Stimulated activated CD4-positive, alpha-beta T cell treated with anti-CD3 and anti-CD28 coated beads, TNF-alpha, amount 100 ng/mL, for 24 hours (primary cell): ENCODE measurements around the gene TNNT2.

Source experiments
- DNase-seq, 3 experiments: peaks; one replicate each; pipeline ENCODE4 v3.0.0-alpha.2; 2020; ENCODE audit warnings: low read depth in 3 of 3

Gene TNNT2

DNA sequence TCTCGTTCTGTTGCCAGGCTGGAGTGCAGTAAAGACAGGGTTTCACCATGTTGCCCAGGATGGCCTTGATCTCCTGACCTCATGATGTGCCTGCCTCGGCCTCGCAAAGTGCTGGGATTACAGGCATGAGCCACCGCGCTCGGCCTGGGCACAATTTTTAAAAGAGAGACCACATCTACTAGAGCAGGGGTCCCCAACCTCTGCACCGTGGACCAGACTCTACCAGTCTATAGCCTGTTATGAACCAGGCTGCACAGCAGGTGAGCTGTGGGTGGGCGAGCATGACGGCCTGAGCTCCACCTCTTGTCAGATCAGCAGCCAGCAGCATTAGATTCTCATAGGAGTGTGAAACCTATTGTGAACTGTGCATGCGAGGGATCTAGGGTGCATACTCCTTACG, 20.8 kb downstream of the TNNT2 start:
- no peak for DNase-seq

DNA sequence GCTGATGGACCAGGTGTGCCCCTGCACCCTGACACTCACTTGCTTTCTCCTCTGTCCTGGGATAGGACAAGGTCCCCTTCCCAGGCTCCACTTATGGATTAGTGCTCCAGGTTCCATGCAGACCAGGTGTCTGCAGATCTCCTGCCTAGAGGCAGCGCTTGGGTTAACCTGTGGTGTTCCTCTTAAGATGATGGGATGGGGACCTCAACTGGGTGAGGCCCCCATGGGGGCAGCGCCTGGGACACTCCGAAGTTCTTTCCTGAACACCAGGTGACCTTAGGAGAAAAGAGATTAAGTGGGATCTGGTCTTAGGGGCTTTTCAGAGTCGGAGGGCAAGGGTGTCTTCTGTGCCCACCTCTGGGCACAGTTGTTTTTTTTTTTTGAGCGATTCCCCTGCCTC, 21.2 kb downstream of the TNNT2 start:
- no peak for DNase-seq

DNA sequence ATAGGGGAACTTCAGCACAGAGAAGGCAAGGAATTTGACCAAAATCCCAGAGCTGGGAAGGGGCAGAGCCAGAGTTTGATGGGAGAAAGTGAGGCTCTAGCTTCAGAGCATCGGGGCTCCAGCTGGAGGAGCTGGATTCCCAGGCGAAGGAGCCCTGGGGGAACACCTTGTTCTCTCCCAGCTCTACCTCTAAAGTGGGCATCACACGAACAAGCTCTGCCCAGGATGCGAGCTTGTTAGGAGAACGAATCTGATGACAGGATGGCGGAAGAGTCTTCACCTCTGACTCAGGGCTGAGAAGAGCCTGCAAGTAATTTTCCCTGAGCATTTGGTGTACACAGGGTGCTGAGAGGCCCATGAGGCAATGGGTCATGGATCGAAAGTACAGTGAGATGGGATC, 22.0 kb downstream of the TNNT2 start:
- DNase-seq = no peak

DNA sequence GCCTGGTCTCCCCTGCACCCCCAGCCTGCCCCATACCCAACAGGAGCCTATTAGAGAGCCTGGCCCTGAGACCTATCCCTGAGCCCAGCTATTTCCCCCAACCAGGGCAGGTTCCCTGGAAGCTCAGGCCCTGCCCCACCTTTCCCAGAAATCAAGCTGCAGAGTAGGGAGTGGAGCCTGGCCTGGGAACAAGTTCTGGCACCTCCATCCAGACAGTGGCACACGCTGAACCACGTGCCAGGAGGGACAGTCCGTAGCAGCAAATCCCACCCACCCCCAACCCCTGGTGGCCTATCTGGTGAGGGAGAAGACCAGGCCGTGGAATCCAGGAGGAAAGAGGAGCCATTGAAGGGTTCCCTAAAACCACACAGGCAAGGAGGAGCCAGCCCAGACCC, 22.6 kb downstream of the TNNT2 start:
- DNase-seq = no peak

DNA sequence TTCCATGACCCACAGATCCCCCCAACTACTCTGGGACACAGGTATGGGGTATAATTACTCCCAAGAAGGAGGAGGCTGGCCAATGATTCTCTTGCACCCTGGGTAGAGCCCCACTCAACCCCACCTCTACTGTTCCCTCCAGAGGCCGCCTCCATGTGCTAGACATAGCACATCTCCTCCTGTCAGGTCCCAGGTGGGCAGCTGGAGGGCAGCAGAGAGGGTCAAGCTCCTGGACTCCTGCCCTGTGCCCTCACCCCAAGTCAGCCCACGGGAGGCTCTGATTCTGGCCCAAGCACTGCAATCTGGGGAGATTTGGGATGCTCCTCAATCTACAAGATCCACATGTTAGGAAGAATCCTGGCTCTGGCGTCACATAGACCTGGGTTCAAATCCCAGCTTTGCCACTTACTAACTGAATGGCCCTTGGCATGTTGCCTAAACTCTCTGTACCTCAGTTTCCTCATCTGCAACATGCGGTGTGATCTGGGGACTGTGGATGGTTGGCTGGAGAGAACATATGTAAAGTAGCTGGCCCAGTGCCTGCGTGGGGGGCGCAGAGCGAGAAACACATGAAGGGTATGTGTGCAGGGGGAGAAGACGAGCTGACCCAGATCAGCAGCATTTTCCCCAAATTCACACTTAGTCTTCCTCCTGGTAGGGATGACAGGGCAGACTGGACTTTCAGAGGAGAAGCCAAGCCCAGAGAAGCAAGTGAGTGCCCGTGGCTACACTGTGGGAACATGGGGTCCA, 23.2 kb downstream of the TNNT2 start:
- no peak for DNase-seq

DNA sequence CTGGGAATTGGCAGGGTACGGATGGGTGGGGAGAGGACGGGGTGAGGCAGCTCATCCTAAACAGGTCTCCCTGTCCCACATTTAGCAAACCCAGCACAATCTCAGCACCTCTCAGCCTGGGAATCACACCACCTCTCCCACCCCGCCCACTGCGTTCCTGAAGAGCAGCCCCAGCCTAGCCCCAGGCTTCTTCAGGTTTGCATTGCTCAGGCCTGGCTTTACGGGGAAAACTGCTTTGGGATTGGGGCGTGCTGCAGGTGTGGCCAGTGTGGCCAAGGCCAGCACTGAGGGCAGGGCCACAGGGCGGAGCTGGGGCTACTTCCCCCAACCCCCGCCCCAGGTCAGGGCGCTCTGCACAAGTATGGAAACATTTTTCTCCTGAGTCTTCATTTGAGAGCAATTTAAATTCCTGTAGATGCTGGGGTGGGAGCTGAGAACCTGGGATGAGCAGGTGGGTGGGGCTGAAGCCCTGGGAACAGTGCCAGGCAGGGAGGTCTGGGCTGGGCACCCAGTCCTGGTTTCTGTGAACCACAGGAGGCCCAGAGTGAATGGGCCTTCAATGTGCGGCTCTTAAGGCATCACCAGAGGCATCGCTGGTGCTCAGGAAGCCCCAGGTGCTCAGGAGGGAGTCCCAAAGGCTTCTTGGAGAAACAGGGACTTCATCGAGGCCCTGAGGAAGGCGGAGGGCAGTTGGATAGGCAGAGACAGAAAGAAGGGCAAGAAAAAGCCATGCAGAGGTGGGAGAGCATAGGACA, 24.1 kb downstream of the TNNT2 start:
- no peak for DNase-seq

DNA sequence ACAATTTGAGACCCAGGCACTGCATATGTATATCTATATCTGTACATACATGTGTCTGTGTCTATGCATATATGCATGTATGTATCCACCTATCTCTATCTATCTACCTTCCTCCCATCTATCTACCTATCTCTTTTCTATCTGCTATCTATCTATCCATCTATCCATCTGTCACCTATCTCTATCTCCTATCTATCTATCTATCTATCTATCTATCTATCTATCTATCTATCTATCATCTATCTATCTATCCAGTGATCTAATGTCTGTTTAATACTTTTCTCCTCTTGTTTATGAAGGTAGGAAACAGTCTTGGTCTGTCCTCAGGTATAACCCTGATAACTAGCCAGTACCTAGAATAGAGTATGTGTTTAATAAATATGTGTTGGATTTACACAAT, 25.9 kb downstream of the TNNT2 start:
- no peak for DNase-seq

DNA sequence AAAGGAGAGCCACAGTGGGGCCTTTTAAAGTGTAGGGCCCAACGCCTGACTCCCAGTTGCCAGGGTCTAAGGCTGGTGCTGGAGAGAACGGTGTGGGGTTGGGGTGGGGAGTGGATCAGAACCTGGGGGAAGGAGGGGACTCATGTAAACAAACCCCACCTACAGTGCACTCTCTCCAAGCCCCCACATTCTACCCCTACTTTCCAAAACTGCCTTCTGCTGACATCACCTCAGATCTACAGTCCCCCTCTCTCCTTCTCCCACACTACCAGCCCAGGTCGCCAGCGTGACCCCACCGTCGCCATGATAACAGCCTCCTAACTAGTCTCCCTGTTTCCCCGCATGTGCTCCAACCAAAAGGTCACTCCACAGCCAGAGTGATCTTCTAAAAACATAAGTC, 26.6 kb downstream of the TNNT2 start:
- DNase-seq = no peak

DNA sequence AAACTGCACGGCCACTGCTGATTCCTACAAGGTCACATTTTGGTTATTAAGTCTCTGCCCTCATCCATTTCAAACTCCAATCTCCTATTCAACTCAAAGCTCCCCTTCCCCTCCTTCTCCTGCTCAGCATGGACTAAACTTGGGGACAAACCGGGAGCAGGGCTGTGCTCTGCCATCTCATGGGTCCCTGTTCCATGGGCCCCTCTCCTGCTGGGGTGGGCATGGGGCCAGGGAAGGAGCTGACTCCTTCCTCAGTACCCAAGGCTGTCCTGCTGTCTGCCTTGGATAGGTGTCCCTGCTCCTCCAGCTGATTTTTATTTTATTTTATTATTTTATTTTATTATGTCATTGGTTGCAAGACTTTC, 27.1 kb downstream of the TNNT2 start:
- no peak for DNase-seq

DNA sequence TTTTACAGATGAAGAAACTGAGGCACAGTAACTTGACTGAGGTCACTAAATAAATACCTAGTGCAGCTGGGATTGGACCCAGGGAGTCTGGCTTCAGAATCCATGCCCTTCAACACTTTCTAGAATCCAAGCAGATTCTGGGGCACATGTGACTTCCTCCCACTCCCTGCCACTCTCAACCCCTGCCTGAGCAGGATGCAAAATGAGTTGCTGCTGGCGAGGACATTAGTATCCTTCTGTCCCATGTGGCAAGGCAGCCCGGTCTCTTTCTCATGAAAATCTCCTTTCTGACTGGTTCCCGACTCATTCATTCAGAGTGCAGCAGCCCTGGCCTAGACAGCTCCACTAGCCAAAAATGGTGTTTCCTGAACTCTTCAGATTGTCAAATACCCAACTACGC, 28.4 kb downstream of the TNNT2 start:
- DNase-seq = no peak

DNA sequence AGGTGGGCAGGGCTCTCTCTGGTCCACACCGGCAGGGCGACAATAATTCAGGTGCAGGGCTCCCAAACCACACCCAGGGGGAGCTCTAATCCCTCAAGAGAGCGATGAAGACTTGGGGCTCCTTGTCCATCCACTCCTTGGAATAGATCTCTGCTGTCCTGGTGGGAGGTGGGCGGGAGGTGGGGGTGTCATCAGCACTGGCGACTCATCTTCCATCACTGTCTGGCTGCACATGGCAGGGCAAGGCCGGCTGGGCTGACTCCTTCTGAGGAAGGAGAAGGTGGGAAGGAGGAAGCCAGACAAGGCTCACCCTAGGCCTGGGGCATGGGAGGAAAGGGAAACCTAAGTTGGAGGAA, 29.3 kb downstream of the TNNT2 start:
- DNase-seq = peak in 1 of 3 experiments; percentile 16

DNA sequence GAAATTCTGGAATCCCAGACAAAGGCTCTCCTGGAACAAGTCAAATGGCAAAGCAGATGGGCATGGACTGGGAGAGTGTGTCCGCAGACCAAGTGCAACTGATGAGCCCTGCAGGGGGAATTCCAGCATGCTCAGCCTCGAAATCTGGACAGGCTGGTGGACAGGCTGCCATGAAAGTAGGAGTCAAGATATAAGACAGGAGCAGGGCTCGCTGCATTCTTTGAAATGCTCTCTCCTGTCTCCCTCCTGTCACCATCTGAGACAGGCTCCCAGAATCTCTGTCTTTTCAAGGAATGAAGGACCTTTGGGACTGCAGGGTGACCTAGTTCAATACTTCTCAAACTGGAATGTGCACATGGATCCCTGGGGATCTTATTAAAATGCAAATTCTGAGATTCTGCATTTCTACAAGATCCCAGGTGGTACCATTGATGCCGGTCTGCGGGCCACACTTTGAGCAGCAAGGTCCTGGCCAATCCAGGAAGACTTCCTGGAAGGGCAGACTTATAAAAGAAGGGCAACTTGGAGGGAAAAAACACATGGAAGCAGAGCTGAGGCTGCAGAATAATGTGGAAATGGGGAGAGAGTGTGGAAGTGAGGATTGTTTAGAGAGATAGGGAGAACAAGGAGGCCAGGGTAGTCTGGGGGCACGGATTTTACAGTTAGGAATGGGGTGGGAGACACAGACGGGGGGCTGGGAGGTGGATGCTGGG, 29.8 kb downstream of the TNNT2 start:
- DNase-seq = no peak

DNA sequence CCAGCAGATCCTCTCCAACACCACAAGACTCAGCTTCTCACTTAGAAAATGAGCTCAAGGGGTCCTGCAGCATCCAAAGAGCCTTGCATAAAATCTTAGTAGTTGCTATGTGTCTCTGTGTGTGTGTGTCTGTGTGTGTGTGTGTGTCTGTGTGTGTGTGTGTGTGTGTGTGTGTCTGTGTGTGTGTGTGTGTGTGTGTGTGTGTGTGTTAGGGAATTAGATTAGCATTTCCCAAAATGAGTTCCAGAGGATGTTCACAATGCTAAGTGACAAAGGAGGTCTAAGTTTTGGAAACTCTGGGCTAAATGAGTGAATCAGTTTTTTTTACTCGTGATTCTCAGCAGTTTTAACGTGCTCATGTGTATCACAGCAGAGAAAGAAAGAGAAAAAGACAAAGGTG, 30.5 kb downstream of the TNNT2 start:
- DNase-seq = no peak

DNA sequence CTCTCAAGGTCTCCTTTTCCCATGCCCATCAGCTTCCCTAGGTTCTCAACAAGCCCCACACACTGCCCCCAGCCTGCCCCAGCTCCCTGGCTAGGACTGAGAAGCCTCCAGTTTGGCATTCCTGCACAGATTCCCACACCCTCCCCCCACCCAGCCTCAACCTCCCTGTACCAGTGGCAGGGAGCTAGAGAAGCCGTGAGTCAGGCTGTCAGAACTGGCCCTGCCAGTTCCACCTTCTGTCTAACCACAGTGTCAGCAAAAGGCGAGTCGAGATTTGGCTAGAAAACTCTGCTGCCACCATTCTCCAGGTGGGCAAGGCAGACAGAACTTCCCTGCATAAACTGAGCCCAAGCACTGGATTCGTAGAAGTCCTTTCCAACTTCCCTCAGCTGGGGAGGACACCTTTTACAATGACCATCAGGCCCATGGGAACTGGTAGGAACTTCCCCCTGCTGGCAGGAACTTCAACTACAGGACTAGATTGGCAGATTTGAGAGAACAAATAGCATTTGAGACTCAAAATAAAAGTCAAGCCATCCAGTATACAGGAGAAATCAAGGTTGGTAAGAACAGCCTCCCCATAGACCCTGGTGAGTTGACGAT, 31.0 kb downstream of the TNNT2 start:
- no peak for DNase-seq

DNA sequence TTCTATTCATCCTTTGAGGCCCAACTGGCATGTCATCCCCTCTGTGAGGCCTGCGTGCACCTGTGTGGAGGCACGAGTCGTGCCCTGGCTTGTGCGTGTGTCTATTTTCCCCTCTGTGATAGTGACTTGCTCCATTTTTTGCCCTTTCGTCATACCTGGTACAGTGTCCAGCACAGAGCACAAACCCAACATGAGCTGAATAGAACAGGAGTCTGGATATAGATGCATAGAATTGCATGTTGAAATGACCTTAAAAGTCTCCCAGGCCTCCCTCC, 32.5 kb downstream of the TNNT2 start:
- no peak for DNase-seq

DNA sequence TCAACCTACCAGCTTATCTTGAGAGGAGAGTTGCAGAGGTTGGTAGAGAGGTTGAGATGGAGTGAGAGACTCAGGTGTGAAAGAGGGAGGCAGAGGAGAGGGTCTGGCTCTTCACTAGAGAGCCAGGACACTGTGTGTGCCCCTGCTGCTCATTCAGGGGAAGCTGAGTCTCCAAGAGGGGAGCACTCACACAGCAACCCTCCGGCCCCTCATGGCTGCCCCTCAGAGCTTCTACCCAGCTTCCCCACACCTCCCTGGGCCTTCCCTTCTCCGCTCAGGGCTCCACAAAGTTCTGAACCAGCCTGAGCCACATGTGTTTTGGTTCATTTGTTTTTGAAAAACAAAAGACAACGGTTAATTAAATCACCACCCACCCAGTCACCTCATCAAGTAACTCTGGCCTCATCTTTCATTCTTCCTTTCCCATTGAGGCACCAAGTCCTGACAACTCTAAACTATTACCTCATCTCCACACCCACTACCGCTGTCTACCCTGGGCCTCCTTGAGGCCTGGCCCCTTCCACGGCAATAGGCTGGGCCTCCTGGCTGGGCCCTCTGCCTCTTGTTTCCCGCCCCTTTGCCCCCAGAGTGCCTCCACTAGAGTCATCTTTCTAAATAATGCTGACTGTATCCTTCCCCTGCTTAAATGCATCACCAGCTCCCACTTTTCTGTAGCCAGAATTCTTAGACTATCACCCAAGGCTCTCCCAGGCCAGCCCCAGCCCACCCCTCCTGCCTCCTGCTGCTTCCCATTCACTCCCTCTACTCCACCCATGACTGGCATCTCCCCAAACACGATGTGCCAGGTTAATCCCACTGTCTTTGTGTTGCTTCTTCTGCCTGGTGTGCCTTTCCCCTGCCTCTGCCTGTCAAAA, 33.0 kb downstream of the TNNT2 start:
- no peak for DNase-seq

DNA sequence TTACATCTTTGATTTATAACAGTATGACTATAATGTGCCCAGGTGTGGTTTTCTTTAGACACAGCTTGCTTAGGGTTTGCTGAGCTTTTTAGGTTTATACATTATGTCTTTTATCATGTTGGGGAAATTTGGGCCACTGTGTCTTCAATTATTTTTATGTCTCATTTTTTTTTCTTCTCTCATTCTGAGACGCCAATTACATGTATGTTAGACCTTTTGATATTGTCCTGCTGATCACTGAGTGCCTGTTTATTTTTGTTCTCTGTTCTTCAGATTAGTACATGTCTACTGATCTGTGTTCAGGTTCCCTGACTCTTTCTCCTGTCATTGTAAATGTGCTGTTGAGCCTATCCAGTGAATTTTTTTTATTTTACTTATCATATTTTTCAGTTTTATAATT, 36.1 kb downstream of the TNNT2 start:
- DNase-seq = no peak

DNA sequence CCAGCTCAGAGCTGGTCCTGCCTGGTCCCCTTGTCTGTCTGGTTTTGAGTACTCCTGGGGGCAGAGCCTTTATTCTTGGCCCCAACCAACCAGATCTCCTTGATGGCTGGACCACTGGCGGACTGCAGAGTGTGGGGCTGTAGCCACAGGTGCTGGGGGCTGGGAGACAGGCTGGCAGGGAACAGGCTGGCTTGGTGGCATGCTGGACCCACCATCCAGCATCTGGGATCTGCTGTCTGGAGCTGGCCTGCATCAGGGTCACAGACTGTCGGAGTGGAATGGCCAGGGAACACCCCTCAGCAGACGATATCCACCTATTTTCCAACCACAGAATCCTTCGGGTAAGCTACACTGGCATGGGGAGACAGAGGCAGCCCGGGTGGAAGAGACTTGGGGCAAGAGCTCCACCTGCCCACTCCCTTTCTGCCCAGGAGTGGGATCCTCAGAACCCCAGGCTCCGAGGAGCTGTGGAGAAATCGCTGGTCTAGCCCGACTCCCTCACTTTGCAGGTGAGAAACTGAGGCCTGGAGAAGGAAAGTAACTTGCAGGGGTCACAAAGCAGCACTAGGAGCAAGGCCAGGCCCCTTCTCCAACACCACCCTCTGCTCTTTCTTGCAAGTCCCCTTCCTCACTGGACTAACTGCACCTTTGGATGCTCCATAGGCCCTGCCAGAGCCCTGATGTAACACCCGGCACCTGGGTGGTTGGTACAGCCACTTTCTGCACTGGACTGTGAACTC, 40.6 kb downstream of the TNNT2 start:
- DNase-seq = no peak

DNA sequence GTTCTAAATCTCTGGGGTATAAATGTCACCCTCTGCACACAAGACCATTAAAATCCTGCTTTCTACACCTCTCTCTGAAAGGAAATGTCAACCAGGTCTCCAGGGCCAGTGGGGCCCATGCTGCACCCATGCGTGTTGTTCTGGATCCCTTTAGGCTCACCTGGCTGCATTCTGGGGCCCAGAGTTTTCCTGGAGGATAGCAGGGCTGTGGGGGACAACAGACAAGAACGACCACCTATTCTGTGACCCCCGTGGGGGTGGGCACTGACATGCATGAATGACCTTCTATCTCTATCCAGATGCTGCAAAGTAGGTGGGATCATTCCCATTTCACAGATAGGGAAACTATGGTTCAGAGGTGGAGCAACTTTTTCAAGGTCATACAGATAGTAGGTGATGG, 41.6 kb downstream of the TNNT2 start:
- no peak for DNase-seq

DNA sequence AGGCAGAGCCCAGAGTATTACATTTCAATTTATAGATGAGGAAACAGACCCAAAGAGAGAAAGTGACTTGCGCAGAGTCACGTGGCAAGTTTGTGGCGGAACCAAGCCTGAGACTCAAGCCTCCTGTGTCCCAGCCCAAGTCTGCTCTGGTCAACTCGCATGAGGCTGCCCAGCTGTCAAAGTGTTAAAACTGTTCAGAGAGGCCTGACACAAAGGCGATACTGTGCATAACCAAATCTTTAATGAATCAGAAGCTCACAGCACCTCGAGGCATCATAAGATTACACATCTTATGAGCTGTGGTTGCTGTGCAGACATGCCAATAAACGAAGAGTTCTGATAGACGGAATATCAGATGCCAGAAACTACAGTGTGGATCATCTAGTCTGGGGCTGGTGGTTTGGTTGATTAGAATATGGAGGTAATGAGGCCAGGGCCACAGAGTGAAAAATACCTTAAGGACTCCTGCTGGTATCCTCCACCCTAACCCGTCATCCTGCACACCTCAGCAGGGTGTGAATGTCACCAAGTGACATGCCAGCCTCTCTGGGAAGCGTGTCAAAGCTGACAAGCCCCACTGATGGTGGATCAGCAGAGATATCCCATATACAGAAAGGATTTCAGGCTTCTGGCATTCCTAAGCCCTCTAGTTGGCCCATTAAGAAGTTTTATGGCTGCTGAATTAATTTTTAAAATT, 42.2 kb downstream of the TNNT2 start:
- no peak for DNase-seq
